Kidney (tissue), 14 donors: ENCODE results near the gene MECR. TPM values are rescaled to one million over a fixed set of nuclear protein-coding genes. Genes with fewer than 3 reads are reported as not detected.

Source experiments
- DNase-seq, 5 donors: peaks; one replicate each; pipeline ENCODE4 v3.0.0-alpha.2; 2013 to 2020
- FAIRE-seq: peaks from 2 replicates; lab custom pipeline; 2012; peaks lifted over from hg19 to GRCh38; lab: Jason Lieb, UNC
- H3K27ac ChIP-seq, 2 donors: one replicate each; pipeline ENCODE4 v1.7.0; 2013; ENCODE audit warnings: low read depth in 2 of 2, low read length in 2 of 2, inconsistent platforms in 1 of 2
- H3K27me3 ChIP-seq: one replicate; pipeline ENCODE4 v1.7.1; 2013; ENCODE audit warnings: low read length, inconsistent platforms; ENCODE audit not compliant: control insufficient read depth, insufficient read depth
- H3K36me3 ChIP-seq, 3 donors: one replicate each; pipeline versions ENCODE4 v1.7.0 to v1.7.1; 2013; ENCODE audit warnings: low read length in 3 of 3, control low read depth in 1 of 3, inconsistent platforms in 1 of 3; ENCODE audit not compliant: insufficient read depth in 3 of 3, control insufficient read depth in 2 of 3
- H3K4me1 ChIP-seq, 3 donors: one replicate each; pipeline versions ENCODE4 v1.7.0 to v1.7.1; 2013; ENCODE audit warnings: low read length in 3 of 3, inconsistent platforms in 1 of 3, low read depth in 1 of 3; ENCODE audit not compliant: control insufficient read depth in 2 of 3, insufficient read depth in 2 of 3
- H3K4me3 ChIP-seq, 3 donors: one replicate each; pipeline versions ENCODE4 v1.7.0 to v1.8.1; 2013; ENCODE audit warnings: low read length in 3 of 3, control low read depth in 1 of 3, inconsistent platforms in 1 of 3
- H3K9ac ChIP-seq, 3 donors: one replicate each; pipeline versions ENCODE4 v1.7.0 to v1.7.1; 2013; ENCODE audit warnings: low read length in 3 of 3, control low read depth in 1 of 3, inconsistent platforms in 1 of 3
- H3K9me3 ChIP-seq, 3 donors: one replicate each; pipeline versions ENCODE4 v1.7.0 to v1.7.1; 2013; ENCODE audit warnings: low read length in 3 of 3, control low read depth in 1 of 3, inconsistent platforms in 1 of 3; ENCODE audit not compliant: control insufficient read depth in 2 of 3, insufficient read depth in 1 of 3
- CTCF ChIP-seq: IDR thresholded peaks from 3 replicates; pipeline ENCODE4 v1.5.1; 2012; ENCODE audit warnings: mild to moderate bottlenecking, moderate library complexity, borderline replicate concordance; ENCODE audit not compliant: insufficient read depth; ENCODE audit errors: extremely low read depth
- intact Hi-C: fragments of 100-400 bp; cut with DNase I; formaldehyde crosslinking; loops from one replicate; pipeline ENCODE4 v1.11.1; 2022
- polyA plus RNA-seq: library from polyadenylated mRNA; stranded (reverse); fragments of 350-450 nt; fragmentation: Illumina TruSeq; extraction: RNeasy Lipid Tissue Mini Kit (QIAGEN cat#74804); gene quantifications from one replicate; pipeline ENCODE4 v1.2.3, GENCODE V29; 2014; ENCODE audit warnings: low read depth, low replicate concordance; ENCODE audit not compliant: insufficient read depth
- total RNA-seq: library from RNA; stranded (reverse); fragmentation: NEBNext Ultra II Directional; extraction: Animal tissue kit (Norgen Biotek cat#: 25700); gene quantifications from one replicate; pipeline ENCODE4 v1.2.1, GENCODE V29; 2021
- donor health status: control.
- donor health status: control.
- donor health status: control.
- donor health status: control.
- donor health status: control.
- donor health status: DM: yes; HTN: yes; CAD: no.
- donor health status: Normal renal cell carcinoma (clear cell type).

MECR gene
- total and polyA plus RNA-seq, 2 donors from 2014 or later, result 27.7 to 42.6 TPM

GRCh38 chr1:29217633-29218032 lies 13.1 kb downstream of the MECR start:
- H3K27me3 ChIP-seq, result no peaks in the 10 kb centered on the region
- H3K36me3 ChIP-seq, result peaks cover 4 to 14% (median 6%) of the 10 kb centered on the region in 3 donors
- intact Hi-C loops, result no loop called here
- no peak overlapping the region for H3K9ac ChIP-seq
- FAIRE-seq, result no peak
- no peaks in the 10 kb centered on the region for H3K4me1 ChIP-seq
- no peak overlapping the region for H3K4me3 ChIP-seq
- no peak for TF ChIP-seq CTCF
- no peak for DNase-seq
- no peaks in the 10 kb centered on the region for H3K9me3 ChIP-seq
- H3K27ac ChIP-seq, result no peak overlapping the region

GRCh38 chr1:29213055-29213454 lies 17.7 kb downstream of the MECR start:
- no peak overlapping the region for H3K27ac ChIP-seq

DNA sequence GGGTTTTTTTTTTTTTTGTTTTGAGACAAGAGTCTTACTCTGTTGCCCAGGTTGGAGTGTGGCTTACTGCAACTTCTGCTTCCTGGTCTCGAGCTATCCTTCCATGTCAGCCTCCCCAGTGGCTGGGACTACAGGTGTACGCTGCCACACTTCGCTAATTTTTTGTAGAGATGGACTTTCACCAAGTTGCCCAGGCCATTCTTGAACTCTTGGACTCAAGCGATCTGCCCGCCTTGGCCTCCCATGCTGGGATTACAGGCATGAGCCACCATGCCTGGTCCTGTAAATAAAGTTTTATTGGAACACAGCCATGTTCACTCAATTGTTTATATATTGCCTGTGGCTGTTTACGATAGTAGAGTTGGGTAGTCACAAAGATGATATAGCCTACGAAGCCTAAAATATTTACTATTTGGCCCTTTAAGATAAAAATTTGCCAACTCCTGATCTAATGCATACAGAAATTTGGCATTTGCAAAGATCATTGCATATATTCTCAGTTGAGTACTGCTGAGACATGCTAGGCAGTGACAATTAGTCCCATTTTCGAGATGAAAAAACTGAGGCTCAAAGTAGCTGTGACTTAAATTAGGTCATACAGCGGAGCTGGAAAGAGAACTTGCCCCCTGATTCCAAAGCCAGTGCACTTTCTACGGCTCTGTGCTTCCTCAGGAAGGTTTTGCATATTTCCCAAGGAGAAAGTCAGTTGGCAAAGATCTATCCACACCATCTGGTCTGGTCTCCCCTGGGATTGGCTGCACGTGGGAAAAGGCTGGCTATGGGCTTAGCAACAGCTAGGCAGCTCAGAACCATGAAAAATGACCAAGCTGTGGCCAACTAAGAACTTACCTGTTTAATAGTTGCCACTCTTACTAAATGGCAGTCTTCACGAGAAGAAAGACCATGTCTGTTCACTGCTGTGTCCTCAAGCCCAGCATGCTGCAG lies 19.4 kb downstream of the MECR start:
- peaks cover 8 to 23% (median 11%) of the 10 kb centered on the region in 3 donors for H3K36me3 ChIP-seq
- FAIRE-seq (no peak), DNase-seq (no peak)
- no peaks in the 10 kb centered on the region for H3K27me3 ChIP-seq
- H3K9ac ChIP-seq, result no peak overlapping the region
- intact Hi-C loops, result no loop called here
- H3K9me3 ChIP-seq, result no peaks in the 10 kb centered on the region
- H3K4me1 ChIP-seq, result no peaks in the 10 kb centered on the region
- no peak overlapping the region for H3K27ac ChIP-seq
- no peak overlapping the region for H3K4me3 ChIP-seq
- no peak for TF ChIP-seq CTCF

More at GRCh38 chr1:29213055-29213454, 17.7 kb downstream of the MECR start:
- Histone ChIP-seq H3K36me3 (peaks cover 8 to 18% (median 11%) of the 10 kb centered on the region in 3 donors), H3K4me3 (no peak overlapping the region), H3K9ac (no peak overlapping the region), H3K9me3 (no peaks in the 10 kb centered on the region), H3K4me1 (no peaks in the 10 kb centered on the region), H3K27me3 (no peaks in the 10 kb centered on the region)
- intact Hi-C loops, result no loop called here
- FAIRE-seq (no peak), DNase-seq (no peak)
- TF ChIP-seq CTCF, result no peak
